Stimulated activated CD4-positive, alpha-beta T cell treated with anti-CD3 and anti-CD28 coated beads, Interleukin-12 subunit alpha, Interleukin-12 subunit beta, amount 100 ng/mL, for 4 hours (primary cell): ENCODE results near the gene NUP98.
"Not testable (repeated sequence)": the region's sequence is repeated elsewhere in the genome, so short reads cannot be mapped to it uniquely, and the experiment has no call there.

Source experiments
- DNase-seq: peaks from one replicate; pipeline ENCODE4 v3.0.0-alpha.2; 2020

Gene NUP98

DNA sequence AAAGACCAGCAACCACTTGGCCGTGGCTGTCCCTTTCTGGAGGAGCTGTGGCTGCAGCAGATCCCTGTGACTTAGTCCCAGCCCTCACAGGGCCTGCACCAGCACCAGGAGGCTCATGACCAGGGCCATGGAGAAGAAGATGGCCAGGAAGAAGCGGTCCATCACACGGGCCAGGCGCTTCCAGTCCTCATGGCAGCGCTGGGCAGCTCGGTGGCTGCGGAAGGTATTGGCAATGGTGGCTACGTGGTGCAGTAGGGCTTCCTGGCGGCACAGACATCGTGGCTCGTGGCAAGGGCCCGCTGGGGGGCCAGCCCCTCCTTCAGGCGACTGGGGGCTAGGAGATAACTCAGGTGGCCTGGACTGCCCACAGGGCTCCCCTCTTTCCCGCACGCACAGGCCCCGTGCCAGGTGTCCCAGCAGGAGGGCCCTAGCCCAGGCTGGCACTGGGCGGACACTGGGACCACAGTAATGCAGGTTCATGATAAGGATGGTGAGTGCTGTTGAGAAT lies 131.3 kb downstream of the NUP98 start:
- no peak for DNase-seq

DNA sequence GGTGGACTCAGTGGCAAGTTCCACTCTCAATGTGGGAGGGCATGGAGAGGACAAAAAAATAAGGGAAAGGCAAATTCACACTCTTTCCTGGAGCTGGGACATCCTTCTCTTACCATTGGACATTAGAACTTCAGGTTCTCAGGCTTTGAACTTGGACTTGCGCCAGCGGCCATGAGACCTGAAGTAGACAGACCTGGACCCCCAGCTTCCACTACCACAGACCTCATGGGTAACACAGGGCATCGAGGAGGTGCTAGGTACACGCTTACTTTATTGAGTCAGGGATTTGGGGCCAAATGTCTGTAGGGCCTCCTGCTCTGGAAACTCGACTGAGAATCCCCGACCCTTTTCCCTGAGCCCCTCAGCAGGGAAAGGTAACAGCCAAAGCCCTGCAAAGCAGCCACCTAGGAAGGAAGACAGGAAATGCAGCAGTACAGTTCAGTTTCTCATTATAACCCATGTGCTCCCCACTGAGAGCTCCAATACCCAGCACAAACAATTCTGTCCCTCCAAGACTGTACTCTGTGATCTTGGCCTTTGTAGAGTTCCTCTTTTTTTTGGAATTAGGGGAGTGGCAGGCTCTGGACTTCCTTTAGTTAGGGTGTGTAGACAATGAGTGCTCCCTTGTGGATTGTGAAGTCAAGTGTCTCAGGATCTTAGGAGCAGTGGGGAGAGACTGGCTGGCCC lies 131.9 kb downstream of the NUP98 start:
- no peak for DNase-seq

DNA sequence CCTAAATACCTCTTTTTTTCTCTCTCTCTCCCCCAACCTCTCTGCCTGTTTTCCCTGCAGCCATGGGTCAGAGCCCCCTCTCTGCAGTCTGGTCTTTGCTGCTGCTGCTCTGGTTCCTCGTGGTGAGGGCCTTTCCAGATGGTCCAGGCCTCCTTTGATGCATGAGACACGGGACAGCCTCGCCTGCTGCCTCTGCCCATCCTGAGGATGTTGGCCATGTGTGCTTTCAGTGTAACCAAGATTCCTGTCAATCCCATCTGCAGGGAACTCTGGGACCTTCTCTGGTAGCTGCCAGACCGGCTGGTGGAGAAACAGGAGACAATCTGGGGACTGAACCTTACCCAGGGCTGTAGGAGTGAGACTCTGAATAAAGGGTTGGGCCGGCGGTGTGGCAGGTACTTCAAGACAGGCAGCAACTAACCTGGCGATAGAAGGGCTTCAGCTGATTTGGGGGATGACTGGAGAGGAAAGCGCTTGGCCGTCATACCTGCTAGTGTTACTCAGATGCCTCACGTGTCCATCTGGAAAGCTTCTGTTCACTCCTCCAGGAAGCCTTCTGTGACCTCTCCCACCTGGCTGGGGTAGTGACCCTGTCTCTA lies 133.2 kb downstream of the NUP98 start:
- DNase-seq, result no peak

DNA sequence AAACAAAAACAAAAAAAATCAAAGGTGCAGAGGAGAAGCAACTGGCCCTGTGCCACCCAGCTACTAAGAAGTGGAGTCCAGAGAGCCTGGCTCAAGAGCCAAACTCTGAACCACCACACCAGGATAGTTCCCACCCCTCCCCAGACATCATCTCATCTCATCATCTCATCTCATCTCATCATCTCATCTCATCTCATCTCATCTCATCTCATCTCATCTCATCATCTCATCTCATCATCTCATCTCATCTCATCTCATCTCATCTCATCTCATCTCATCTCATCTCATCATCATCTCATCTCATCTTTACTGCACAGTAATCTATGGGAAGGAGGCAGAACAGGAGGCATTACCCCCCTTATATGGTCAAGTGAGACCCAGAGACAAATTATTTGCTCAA lies 134.5 kb downstream of the NUP98 start:
- no peak for DNase-seq

DNA sequence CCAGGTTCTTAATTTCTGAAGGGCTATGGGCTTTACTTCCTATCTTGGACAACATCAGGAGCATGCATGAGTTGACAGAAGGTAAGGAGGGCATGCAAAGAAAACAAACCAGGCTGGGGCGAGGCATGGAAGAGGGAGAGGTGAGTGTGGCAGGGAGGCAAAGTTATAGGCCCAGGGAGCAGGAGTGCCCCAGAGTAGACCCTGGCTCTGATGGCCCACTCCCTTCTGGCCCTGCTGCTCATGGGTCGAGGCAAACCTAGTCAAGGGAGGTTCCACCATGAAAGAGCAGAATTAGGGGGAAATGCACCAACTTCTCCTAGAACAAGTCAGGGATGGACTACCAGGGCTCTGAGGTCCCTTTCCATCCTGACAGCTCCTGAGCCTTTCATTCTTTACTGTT lies 136.4 kb downstream of the NUP98 start:
- DNase-seq, result no peak

DNA sequence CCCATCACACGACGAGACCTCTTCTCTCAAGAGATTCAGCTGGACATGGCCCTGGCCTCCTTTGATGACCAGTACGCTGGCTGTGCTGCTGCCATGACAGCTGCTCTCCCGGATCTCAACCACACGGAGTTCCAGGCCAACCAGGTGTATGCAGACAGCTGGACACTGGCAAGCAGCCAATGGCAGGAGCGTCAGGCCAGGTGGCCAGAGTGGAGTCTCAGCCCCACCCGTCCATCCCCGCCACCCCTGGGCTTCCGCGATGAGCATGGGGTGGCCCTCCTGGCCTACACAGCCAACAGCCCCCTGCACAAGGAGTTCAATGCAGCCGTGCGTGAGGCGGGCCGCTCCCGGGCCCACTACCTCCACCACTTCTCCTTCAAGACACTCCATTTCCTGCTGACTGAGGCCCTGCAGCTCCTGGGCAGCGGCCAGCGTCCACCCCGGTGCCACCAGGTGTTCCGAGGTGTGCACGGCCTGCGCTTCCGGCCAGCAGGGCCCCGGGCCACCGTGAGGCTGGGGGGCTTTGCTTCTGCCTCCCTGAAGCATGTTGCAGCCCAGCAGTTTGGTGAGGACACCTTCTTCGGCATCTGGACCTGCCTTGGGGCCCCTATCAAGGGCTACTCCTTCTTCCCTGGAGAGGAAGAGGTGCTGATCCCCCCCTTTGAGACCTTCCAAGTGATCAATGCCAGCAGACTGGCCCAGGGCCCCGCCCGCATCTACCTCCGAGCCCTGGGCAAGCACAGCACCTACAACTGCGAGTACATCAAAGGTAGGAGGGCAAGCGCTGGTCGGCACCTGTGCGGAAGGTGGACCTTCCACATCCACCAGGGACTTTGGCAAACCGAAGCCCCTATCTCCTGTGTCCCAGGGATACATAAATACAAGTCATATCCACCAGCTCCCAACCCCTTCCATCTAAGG lies 137.5 kb downstream of the NUP98 start:
- no peak for DNase-seq

DNA sequence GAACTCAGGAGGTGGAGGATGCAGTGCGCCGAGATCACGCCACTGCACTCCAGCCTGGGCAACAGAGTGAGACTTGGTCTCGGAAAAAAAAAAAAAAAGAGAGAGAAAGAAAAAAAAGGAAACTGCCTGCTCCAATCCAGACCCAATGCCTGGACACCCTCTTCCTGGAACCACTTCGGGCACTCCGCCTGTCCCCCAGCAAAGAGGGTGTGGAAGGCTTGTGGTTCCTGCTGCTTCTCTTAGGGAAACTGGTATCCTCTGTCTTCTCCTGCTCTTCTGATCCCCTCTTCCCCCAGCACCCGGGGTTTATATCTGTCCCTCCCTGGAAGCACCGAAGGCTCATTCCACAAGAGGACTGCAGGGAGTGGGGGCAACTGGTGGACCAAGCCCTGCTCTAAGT lies 139.1 kb downstream of the NUP98 start:
- no peak for DNase-seq

DNA sequence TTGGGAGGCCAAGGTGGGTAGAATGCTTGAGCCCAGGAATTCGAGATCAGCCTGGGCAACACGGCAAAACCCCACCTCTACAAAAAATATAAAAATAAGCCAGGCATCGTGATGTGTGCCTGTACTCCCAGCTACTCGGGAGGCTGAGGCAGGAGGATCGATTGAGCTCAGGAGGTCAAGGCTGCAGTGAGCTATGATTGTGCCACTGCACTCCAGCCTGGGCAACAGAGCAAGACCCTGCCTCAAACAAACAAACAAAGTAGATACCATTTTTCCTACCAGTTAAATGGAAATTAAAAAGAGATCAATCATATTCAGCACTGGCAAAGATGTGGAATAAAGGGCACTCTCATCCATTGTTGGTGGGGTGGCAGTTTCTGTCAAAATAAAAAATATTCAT lies 140.0 kb downstream of the NUP98 start:
- DNase-seq, result not testable (repeated sequence)

DNA sequence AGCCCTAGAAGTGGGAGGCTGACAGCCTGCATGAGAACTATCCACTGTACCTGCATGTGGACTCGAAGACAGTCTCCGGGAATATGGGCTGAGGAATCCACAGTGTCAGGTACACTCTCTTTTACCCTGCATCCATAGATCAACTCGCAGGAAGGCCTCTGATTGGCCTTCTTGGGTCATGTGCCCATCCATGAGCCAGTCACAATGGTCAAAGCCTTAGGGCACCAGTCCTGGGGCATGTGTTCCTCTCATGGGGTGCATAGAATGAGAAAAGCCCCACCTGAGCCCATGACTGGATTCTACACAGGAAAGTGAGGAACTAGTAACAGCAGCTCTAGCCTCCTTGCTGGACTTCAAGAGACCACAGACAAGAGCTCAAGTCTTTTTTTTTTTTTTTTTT lies 141.8 kb downstream of the NUP98 start:
- no peak for DNase-seq

DNA sequence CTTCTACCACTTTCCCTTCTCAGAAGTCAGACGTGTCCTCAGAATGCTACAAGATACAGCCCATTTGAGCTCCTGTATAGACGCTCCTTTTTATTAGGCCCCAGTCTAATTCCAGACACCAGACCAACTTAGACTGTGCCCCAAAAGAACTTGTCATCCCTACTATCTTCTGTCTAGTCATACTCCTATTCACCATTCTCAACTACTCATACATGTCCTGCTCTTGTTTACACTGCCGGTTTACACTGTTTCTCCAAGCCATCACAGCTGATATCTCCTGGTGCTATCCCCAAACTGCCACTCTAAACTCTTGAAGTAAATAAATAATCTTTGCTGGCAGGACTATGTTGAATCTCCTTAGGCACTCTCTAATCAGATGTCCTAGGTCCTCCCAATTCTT lies 144.8 kb downstream of the NUP98 start:
- DNase-seq, result not testable (repeated sequence)

DNA sequence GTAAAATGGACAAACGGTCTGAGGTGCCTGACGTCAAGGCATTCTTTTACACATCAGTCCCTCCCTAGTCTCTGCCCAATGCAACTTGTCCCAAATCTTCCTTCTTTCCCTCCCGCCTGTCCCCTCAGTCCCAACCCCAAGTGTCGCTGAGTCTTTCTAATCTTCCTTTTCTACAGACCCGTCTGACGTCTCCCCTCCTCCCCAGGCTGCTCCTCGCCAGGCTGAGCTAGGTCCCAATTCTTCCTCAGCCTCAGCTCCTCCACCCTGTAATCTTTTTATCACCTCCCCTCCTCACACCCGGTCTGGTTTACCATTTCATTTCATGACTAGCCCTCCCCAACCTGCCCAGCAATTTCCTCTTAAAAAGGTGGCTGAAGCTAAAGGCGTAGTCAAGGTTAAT lies 148.0 kb downstream of the NUP98 start:
- DNase-seq, result not testable (repeated sequence)

DNA sequence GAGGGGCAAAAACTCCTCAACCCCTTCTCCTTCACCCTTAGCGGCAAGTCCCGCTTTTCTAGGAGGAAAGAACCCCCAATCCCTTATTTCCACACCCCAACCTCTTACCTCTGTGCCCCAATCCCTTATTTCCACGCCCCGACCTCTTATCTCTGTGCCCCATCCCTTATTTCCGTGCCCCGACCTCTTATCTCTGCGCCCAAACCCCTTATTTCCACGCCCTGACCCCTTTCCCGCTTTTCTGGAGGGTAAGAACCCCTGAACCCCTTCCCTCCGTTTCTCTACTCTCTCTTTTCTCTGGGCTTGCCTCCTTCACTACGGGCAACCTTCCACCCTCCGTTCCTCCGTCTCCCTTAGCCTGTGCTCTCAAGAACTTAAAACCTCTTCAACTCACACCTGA lies 148.5 kb downstream of the NUP98 start:
- DNase-seq, result not testable (repeated sequence)

DNA sequence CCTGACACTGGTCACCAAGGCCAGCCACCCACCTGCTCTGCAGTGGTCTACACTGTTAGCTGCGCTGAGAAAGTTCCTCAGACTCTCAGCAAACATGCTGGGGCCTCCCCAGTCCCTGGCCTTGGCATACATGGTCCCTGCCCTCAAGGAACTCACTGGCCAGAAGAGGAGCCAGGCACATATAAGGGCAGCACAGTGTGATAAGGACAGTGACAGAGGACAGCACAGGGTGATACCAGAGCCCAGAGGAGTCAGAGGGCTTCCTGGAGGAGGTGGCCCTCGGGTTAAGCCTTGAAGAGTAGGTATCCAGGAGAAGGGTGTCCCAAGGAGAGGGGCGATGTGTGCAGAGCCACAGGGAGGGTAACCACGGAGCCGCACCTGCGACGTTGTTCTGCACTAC lies 151.8 kb downstream of the NUP98 start:
- DNase-seq, result no peak

DNA sequence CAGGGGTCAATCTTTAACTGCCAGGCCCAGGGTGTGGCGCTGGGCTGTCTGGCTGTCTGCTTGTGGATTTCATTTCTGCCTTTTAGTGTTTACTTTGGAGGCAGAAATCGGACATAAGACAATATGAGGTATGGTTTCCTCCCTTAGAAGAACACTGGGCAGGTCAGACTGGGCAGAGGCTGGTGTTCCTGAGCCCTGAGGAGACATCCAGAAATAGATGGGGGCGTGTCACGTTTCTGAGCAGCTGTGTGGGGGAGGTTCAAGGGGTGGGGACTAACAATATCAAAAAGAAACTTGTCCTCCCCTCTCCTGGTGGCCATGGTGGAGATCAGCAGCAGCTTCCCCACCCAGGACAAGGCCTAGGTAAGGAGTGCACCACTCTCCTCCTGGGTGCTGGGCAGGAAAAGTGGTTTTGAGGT lies 152.5 kb downstream of the NUP98 start, which contains the start of gene ART1:
ART1 (plus strand) TSS at position 312 of the 419 bp plus-strand sequence. CDS start 14,086 bp downstream, outside the sequence.
- DNase-seq, result no peak

DNA sequence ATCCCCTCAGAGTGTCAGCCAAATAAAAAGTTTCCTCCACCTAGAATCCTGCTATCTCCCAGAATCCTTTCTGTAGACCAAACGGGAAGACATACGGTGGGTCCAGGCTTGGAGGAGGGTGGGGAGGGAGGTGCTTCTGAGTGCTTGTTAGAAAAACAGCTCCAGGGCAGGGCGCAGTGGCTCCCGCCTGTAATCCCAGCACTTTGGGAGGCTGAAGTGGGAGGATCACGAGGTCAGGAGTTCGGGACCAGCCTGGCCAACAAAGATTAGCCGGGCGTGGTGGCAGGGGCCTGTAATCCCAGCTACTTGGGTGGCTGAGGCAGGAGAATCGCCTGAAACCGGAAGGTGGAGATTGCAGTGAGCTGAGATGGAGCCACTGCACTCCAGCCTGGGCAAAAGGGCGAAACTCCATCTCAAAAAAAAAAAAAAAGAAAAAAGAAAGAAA lies 154.2 kb downstream of the NUP98 start:
- DNase-seq, result not testable (repeated sequence)

DNA sequence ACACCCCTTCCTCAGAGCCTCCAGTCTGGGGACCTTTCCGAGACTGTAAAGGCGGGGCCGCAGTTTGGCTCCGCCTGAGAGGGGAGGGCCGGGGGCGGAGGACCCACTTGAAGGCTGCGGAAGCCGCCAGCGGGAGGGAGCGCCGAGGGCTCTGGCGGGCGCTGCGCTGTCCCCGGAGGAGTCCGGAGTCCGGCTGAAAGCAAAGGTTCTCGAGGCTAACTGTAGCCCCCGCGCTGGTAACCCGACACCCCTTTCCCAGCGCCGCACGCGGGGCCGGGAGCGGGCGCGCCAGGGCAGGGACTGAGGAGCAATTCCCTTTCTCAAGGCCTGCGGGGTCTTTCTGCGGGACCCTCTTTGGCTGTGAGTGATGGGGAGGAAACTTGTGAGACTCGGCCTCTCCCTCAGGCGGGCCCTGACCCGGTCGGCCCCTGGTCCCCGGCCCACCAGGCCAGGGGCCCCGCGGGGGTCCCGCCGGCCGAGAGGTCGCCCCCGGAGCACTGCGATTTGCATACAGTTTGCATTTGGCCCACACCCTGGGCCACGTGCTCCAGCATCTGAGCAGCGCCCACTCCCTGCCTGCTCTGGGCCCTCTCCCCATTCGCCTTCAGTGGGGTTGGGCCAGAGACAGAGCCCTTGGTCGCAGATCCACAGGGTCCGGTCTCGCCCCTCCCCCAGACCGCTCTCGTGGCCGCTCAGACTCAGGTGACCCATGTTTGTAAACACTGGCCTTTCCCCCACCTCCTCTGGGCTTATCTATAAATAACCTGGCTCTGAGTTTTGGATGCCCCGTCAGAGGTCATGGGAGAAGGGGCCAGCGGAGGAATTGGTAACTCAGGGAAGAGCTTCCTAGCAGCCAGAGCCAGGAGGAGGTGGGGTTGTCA lies 155.0 kb downstream of the NUP98 start:
- DNase-seq, result peak; percentile 54

DNA sequence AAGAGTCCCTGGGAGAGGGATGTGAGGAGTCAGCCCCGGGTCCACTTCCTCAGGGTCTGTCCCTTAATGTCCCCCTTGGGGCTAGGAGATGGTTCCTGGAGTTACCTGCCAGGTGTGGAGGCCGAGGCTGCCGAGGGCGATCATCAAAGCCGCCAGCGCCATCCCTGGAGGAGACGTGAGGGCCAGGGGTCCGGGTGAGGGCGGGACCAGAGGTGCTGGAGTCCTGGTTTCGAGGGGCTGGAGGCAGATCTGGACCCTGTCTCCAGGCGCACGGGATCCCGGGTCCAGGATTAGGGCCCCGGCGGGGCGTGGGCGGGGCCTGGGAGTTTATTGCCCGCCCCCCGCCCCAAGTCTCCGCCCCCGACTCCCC lies 155.7 kb downstream of the NUP98 start, which contains the start of gene ART5:
ART5 (minus strand) TSS at position 292 of the 370 bp plus-strand sequence; CDS start at position 162, 130 bp downstream.
- DNase-seq, result no peak

DNA sequence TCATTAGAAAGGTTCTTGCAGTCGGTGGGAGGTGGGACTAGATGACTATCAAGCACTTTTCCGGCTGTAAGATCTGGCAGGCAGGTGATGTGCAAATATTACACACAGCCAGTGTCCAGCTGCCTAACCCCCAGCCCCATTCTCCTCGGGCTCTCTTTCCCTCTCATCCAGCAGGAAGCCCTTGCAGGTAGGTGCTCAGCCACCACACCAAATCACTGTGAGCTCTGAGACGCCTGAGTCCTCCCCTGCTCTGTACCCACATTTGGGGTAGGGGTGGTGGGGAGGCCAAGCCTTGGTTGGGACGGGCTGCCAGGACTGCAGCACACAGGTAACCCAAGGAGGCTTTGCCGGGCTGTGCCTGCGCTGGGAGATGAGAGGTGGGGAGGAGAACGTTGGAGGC lies 156.2 kb downstream of the NUP98 start:
- no peak for DNase-seq

DNA sequence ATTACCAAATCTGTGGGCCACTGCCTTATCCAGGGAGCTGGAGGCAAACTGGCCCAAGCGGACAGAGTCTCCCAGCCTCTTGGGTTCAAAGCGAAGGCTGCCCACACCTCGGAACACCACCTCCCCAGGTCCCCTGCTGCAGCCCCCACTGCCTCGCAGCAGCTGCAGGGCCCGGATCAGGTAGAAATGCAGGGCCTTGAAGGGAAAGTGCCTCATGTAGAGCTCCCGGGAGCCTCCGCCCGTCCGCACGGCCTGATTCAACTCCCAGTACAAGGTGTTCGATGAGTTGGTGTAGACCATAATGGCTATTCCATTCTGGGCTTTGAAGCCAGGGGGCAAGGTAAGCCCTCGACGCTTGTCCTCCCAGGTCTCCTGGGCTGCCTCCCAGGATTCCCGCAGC lies 157.5 kb downstream of the NUP98 start:
- DNase-seq, result no peak

DNA sequence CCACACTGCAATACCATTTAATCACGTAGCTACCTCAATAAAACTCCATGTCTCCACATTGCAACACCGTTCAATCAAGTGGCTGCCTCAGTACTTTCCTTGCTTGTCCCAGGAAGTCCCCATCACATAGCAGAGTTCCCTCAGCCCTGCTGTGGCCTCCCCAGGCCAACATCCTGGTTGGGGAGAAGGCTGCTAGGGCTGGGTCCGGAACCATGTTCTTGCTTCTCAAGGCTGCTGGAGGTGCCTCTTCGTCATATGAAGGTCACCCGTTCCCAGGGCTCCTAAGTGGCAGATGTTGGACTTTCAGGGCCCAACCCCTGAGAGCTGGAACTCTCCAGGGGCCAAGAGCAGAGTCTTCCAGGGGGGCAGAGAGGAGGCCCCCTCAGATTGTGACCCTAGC lies 158.8 kb downstream of the NUP98 start:
- DNase-seq, result no peak

DNA sequence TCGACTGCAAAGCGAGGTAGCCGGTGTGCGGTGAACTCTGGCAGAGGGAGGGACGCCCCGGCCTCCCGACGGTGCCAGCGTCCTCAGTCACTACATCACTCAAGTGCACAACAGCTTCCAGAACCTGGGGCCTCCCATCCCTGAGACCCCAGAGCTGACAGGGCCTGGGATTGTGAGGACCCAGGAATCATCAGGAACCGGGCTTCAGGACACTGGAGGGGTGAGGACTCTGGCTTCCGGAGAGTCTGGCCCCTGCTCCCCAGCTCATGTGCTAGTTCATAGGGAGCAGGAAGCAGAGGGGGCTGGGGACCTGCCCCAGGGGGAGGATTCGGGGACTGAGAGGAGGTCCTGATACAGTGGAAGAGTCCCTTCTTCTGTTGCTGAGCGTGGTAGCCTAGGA lies 160.2 kb downstream of the NUP98 start:
- DNase-seq, result no peak

DNA sequence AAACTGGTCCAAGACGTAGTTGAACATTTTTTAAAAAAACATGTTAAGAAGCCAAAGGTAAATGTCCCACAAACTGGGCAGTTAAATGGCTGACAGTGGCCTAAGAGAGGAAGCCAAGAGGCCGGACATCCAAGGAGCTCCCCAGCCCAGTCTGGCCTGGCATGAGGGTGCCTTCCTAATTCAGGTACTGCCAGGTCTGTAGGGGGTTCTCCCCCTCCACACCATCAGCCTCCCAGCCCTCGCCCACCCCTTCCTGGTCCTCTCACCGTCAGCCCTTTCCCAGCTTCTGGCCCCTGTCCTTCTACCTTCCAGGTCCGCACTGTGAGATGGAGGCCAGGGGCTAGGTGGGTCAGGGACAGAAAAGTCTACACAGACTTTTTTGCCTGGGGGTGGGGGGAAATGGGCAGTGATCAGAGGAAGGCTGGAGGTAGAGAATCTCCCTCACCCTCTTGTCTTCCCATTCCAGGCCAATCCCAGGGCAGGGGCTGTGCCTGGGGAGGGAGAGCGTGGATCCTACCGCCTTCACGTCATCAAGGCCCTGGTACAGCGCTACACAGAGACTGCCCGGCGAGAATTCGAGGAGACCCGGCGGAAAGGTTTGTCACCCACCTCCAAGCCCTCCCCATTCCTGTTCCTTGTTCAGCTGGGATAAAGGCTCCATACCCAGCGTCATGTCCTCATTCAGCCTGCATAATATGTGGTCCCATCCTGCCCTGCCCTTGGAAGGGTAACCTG lies 161.5 kb downstream of the NUP98 start:
- no peak for DNase-seq
